GM19238 (cell line): ENCODE measurements around the gene F9.
"Not testable (repeated sequence)": the region's sequence is repeated elsewhere in the genome, so short reads cannot be mapped to it uniquely, and the experiment has no call there.

Experiments
- DNase-seq: peaks from one replicate; pipeline ENCODE4 v3.0.0; 2011; ENCODE audit warnings: low spot score; ENCODE audit not compliant: insufficient read length

Gene F9

DNA sequence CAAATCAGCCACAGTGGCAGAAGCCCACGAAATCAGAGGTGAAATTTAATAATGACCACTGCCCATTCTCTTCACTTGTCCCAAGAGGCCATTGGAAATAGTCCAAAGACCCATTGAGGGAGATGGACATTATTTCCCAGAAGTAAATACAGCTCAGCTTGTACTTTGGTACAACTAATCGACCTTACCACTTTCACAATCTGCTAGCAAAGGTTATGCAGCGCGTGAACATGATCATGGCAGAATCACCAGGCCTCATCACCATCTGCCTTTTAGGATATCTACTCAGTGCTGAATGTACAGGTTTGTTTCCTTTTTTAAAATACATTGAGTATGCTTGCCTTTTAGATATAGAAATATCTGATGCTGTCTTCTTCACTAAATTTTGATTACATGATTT lies at the start of gene F9:
F9 (plus strand) TSS at position 190 of the 400 bp plus-strand sequence; CDS start at position 216, 26 bp downstream.
- DNase-seq, result no peak

DNA sequence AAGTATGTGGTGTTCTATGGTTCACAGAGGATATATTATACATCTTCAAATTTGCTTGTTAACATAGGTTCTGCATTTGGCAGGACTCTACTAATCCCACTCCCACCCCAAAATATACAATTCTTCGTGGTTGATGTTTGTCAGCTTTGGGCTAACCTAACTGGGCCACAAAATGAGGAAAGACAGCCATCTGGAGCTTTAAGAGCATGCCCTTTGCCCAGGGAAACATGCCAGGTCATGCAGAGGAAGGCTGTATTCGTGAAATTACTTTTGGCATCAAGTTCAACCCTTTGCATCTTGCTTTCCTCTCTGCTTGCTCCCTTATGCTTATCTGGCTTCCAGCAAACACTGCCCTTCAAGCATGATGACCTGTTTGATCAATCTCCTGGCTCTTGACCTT lies 46.8 kb upstream of the F9 start:
- no peak for DNase-seq

DNA sequence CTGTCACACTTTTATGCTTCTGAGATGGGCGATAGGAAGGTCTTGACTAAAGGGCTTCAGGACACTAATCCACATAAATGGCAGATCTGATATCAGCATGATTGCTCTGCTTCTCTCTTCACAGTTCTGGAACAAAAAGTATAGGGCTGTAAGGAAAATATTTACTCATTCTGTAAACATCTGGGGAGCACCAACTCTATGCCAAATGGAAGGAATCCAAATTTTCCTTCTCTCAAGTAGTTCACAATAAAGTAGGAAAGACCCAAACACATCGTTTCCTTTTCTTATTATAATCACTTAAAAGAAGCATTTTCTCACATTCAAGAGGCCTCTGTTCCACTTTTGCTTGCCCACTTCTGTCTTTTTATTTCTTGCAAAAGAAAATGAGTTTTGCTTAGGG lies 45.9 kb upstream of the F9 start:
- DNase-seq, result no peak

DNA sequence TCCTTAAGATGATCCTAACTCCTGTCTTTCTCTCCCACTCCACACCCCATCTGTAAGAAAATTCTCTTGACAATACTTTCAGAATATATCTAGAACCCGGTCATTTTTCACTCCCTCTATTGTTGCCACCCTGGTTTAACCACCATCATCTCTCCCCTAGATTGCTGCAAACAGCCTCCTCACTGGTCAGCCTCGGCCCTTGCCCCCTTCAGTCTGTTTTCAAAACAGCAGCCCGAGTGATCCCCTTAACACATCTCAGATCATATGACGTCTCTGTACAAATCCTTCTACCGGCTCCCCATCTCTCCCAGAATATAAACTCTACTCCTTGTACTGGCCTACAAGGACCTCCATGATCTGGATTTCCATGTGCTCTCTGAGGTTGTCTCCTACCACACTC lies 35.2 kb upstream of the F9 start:
- DNase-seq, result no peak

GRCh38 chrX:139506333-139506732 lies 24.2 kb upstream of the F9 start:
- DNase-seq, result no peak

- no peak for DNase-seq
Measured at GRCh38 chrX:139508099-139508498, 22.4 kb upstream of the F9 start.

- DNase-seq, result no peak
Measured at GRCh38 chrX:139518475-139518874, 12.1 kb upstream of the F9 start.

DNA sequence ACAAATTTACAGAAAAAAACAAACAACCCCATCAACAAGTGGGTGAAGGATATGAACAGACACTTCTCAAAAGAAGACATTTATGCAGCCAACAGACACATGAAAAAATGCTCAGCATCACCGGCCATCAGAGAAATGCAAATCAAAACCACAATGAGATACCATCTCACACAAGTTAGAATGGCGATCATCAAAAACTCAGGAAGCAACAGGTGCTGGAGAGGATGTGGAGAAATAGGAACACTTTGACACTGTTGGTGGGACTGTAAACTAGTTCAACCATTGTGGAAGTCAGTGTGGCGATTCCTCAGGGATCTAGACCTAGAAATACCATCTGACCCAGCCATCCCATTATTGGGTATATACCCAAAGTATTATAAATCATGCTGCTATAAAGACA lies 1.7 kb upstream of the F9 start:
- DNase-seq, result not testable (repeated sequence)

DNA sequence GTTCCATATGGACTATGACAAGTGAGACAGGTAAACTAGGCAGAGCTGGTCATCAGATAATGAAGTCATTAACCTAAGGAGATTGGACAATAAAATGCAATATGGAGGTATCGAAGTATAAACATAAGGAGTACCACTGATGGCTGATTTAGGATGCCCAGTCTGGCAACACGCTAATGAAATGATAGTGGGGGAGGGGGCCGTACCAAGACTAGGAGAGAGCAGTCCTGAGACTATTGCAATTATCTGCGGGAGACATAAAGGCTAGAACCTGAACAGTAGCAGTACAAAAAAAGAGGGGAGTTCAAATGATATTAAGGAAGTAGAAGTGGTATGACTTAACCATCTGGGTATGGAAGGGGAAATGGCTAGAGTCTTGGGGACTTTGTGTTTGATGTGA lies 2.3 kb downstream of the F9 start:
- no peak for DNase-seq

DNA sequence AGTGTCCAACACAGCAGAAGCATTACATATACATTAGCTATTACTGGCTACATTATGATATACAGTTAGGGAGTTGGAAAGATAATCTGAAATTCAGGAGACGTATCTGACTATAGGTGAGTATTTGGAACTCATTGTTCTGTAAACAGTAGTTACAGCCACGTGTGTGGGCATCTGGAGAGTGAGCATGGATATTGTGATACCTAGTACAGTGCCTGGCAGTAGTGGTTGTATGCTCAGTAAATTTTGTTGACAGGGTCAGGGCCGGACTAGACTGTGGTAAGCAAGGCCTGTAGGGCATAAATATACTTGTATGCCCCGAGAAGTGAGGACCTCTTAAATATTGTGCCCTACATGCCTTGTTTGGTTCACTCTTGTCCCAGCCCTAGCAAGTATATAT lies 2.9 kb downstream of the F9 start:
- no peak for DNase-seq

GRCh38 chrX:139538907-139539790 lies 8.6 kb downstream of the F9 start:
- no peak for DNase-seq

DNA sequence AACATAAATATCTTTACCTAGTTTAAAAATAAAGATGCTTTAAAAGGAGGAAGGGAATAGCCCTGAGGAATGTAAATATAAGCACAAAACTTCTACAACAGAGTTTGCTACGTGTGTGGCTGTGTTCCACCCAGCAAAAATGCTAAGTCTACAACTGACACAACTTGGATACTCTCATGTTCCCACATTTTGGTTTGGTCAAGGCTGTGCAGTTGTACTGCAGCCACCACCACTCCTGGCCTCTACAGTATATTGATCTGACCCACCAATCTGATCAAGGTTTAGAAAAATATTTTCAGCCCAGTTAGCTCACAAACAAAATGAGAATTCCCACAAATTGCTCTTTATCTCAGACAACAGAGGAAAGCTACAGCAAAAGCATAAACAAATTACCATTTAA lies 12.1 kb downstream of the F9 start:
- DNase-seq, result no peak

- no peak for DNase-seq
Measured at GRCh38 chrX:139543920-139544319, 13.4 kb downstream of the F9 start.

- no peak for DNase-seq
Measured at GRCh38 chrX:139544591-139544990, 14.1 kb downstream of the F9 start.

- DNase-seq, result no peak
Measured at GRCh38 chrX:139554376-139554775, 23.8 kb downstream of the F9 start.

DNA sequence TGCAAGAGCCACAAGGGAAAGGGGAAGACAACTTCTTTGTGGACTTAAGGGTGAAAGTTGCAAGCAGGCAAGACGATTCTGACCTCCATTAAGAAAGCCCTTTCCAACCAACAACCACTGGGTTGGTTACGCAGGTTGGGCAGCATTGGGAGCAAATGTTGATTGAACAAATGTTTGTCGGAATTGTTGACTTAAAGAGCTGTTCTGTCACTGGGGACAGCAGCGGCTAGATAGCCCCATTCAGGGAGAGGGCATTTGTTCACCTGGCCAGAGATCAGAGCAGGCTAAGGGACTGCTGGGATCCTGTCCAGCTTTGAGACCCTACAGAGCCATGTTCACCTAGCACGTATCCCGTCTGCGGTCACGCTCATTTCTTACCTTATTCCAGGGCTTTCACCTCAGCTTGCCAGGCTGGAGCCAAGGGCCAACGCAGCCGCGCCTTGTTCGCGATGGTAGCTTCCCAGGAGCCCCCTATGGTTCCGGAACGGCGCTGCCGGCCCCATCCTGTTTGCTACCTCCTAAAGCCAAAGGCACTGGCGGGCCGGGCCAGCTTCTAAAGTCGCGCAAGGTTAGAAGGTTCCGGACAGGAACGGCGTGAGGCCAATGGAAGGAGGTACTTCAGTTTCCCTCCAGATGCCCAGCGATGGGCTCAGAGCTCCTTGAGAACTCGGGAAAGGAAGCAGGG lies 24.6 kb downstream of the F9 start:
- no peak for DNase-seq

DNA sequence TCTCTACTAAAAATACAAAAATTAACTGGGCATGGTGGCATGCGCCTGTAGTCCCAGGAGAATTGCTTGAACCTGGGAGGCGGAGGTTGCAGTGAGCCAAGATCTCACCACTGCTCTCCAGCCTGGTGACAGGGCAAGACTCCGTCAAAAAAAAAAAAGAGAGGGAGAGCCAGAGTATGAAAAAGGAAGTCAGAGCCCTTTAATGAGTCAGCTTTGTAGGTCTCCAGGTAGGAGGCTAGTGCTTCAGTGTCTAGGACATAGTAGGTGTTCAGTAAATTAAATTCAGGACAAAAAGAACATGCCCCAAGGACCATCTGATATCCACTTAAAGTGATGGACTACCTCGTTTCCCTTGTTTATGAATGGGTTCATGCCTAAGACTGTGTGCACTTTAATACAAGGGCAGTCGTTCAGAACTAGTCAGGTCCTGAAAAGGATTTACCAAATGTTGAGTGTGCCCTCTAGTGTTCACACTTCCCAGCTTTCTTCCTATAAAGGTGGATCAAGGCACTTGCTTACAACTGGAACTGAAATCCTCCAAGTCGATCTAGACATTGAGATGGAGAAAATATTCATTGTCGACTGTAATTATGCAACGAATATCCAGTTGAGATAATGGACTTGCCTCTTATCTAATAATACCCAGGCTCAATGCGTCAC lies 29.0 kb downstream of the F9 start:
- peak; percentile 2 for DNase-seq

- DNase-seq, result no peak
Measured at GRCh38 chrX:139560221-139560620, 29.7 kb downstream of the F9 start.

GRCh38 chrX:139563251-139563650 lies 32.7 kb downstream of the F9 start:
- DNase-seq, result no peak

GRCh38 chrX:139566981-139567380 lies 36.4 kb downstream of the F9 start:
- no peak for DNase-seq

DNA sequence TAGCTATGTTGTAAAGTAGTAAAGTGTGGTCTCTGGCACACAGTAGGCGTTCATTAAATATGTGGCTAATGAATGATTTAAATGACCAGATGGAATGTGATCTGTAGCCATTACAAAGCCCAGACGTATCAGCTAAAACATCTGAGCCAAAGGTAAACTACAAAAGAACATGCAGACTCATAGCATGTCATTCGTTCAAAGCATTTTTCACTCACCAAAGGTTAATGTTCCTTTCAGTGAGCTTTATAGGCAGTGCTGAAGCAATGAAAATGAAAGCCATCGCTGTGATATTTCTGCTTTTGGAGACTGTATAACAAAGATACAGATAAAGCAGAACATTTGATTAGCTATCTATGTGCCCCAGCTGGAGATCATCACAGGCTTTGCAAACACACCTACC lies 50.5 kb downstream of the F9 start:
- DNase-seq, result no peak

GRCh38 chrX:139585613-139586012 lies 55.1 kb downstream of the F9 start:
- DNase-seq, result no peak
